HL-60 (cell line): Measurements from ENCODE around the gene SLAMF7.

Experiments
- DNase-seq, 2 experiments: peaks; one replicate each; pipeline ENCODE4 v3.0.0-alpha.2; 2010 to 2020; ENCODE audit warnings: low read depth in 1 of 2, low spot score in 1 of 2
- H3K27ac ChIP-seq: fragments of 250-450 bp; sonication (Bioruptor Pico); replicated peaks from 2 replicates; pipeline ENCODE4 v1.5.1; 2020; ENCODE audit warnings: mild to moderate bottlenecking, moderate library complexity
- H3K27me3 ChIP-seq: fragments of 250-450 bp; sonication (Bioruptor Pico); 2 replicates; pipeline ENCODE4 v1.5.1; 2021; ENCODE audit warnings: mild to moderate bottlenecking, moderate library complexity; ENCODE audit not compliant: insufficient read depth, poor library complexity, severe bottlenecking
- H3K4me3 ChIP-seq: replicated peaks from 2 replicates; pipeline ENCODE4 v1.5.1; 2011; ENCODE audit warnings: mild to moderate bottlenecking, control low read depth, low read length; ENCODE audit not compliant: insufficient read depth
- GABPA ChIP-seq: IDR thresholded peaks from 2 replicates; pipeline ENCODE4 v1.6.1; 2012; ENCODE audit warnings: low read depth
- POLR2AphosphoS5 ChIP-seq: IDR thresholded peaks from 2 replicates; pipeline ENCODE4 v1.6.1; 2012; ENCODE audit warnings: low read depth
- SPI1 ChIP-seq: IDR thresholded peaks from 2 replicates; pipeline ENCODE4 v1.6.1; 2012; ENCODE audit warnings: low read depth, mild to moderate bottlenecking, borderline replicate concordance
- TF ChIP-seq, protein P1 (sequence below): IDR thresholded peaks from 2 replicates; pipeline ENCODE4 v1.6.1; 2012; ENCODE audit warnings: low read depth; ENCODE audit not compliant: insufficient replicate concordance
- TF ChIP-seq, protein P2 (sequence below): IDR thresholded peaks from one replicate; pipeline ENCODE4 v1.5.1; 2011; ENCODE audit warnings: low read length, control low read depth, inconsistent platforms; ENCODE audit not compliant: insufficient read depth

SLAMF7 gene

DNA sequence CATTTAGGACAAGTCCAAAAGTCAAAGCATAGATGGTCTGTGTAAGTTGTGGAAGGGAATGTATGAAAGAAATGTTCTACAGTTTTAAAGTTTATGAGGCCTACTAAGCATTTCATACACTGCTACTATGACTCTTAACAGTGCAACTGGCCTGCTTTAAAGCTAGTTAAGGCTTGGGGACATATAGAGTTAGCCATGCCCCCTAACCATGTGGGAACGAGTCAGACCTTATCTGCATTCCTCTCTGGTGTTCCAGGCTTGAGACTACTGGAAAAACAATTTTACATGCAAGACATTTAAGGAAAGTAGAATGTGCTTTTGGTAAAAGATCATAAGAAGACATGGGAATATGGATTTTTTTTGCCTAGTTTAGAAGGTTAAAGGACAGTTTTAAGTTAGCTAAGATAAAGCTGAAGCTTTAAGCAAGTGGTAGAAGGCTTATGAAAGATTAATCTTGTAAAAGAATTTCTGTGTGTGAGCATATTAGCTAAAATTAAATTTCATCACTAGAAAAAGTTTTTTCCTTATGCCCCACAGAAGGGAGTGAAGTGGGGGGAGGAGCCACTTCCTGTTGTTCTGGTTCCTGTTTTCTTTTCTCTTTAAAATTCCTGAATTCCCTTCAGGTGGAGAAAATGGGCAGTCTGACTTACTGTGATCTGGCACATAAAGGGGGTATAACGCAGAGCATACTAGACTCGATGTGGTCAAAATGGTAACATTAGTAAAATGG, 18.5 kb upstream of the SLAMF7 start:
- peak overlapping the region; percentile 45 for H3K27ac ChIP-seq

DNA sequence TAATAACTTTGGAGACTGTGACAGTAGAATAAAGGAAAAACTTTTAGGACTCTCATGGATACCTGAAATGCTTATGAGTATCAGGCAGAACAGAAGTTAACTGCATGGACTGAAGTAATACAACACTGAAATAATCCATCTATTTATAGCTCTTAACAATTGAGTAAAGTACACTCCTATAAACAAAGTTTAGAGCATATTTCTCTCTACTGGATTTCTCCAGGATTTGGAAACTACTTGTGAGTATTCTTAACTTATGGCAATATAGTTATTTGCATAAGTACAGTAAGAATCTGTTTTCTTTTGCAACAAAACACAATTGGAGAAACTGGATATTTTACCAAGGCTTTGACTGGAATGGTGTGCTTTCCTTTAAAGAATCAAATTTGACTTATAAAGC, 17.6 kb upstream of the SLAMF7 start:
- no peak for DNase-seq
- TF ChIP-seq, protein P1, sequence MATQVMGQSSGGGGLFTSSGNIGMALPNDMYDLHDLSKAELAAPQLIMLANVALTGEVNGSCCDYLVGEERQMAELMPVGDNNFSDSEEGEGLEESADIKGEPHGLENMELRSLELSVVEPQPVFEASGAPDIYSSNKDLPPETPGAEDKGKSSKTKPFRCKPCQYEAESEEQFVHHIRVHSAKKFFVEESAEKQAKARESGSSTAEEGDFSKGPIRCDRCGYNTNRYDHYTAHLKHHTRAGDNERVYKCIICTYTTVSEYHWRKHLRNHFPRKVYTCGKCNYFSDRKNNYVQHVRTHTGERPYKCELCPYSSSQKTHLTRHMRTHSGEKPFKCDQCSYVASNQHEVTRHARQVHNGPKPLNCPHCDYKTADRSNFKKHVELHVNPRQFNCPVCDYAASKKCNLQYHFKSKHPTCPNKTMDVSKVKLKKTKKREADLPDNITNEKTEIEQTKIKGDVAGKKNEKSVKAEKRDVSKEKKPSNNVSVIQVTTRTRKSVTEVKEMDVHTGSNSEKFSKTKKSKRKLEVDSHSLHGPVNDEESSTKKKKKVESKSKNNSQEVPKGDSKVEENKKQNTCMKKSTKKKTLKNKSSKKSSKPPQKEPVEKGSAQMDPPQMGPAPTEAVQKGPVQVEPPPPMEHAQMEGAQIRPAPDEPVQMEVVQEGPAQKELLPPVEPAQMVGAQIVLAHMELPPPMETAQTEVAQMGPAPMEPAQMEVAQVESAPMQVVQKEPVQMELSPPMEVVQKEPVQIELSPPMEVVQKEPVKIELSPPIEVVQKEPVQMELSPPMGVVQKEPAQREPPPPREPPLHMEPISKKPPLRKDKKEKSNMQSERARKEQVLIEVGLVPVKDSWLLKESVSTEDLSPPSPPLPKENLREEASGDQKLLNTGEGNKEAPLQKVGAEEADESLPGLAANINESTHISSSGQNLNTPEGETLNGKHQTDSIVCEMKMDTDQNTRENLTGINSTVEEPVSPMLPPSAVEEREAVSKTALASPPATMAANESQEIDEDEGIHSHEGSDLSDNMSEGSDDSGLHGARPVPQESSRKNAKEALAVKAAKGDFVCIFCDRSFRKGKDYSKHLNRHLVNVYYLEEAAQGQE = no peak
- TF ChIP-seq SPI1 (no peak), GABPA (no peak), POLR2AphosphoS5 (no peak)
- TF ChIP-seq, protein P2, sequence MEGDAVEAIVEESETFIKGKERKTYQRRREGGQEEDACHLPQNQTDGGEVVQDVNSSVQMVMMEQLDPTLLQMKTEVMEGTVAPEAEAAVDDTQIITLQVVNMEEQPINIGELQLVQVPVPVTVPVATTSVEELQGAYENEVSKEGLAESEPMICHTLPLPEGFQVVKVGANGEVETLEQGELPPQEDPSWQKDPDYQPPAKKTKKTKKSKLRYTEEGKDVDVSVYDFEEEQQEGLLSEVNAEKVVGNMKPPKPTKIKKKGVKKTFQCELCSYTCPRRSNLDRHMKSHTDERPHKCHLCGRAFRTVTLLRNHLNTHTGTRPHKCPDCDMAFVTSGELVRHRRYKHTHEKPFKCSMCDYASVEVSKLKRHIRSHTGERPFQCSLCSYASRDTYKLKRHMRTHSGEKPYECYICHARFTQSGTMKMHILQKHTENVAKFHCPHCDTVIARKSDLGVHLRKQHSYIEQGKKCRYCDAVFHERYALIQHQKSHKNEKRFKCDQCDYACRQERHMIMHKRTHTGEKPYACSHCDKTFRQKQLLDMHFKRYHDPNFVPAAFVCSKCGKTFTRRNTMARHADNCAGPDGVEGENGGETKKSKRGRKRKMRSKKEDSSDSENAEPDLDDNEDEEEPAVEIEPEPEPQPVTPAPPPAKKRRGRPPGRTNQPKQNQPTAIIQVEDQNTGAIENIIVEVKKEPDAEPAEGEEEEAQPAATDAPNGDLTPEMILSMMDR = no peak
- no peak overlapping the region for H3K4me3 ChIP-seq
- H3K27me3 ChIP-seq = no peaks in the 10 kb centered on the region
- H3K27ac ChIP-seq = no peak overlapping the region

More for the DNA sequence above, 18.5 kb upstream of the SLAMF7 start:
- Histone ChIP-seq H3K27me3 (no peaks in the 10 kb centered on the region), H3K4me3 (no peak overlapping the region)
- TF ChIP-seq, protein P2 = no peak
- no peak for TF ChIP-seq POLR2AphosphoS5
- TF ChIP-seq SPI1 = peak; percentile 48; the same call in 1 of the 2 replicates
- no peak for TF ChIP-seq GABPA
- TF ChIP-seq, protein P1 = no peak
- no peak for DNase-seq

DNA sequence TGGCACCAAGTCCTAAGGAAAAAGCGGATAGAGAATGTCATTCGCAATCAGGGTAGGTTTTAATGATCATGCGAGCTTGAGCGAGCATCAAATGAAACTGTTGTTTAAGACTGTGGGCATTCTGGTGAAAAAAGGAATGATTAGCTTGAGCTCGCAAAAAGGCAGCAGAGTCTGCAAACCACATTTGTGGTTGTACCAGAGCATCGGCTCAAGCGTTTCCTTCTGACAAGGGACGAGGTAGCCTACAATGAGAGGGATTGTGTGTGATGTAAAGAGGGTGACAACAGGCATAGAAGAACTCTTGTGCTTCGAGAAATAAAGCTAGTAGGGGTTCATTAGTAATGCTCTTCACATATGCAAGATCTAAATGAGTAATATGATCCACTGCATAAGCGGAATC, 16.3 kb upstream of the SLAMF7 start:
- peak in 1 of 2 experiments; percentile 54 for DNase-seq

More for the DNA sequence above, 16.3 kb upstream of the SLAMF7 start:
- TF ChIP-seq POLR2AphosphoS5 (no peak), SPI1 (no peak), GABPA (no peak)
- TF ChIP-seq, protein P1 = no peak
- TF ChIP-seq, protein P2 = no peak
- Histone ChIP-seq H3K27ac (no peak overlapping the region), H3K27me3 (no peaks in the 10 kb centered on the region), H3K4me3 (no peak overlapping the region)
